Neuronal stem cell (in vitro differentiated cells): Measurements from ENCODE around the gene TOR1AIP2.

Experiments used
- DNase-seq: peaks from one replicate; pipeline ENCODE4 v3.0.0-alpha.2; 2013; ENCODE audit warnings: low spot score
- H2AFZ ChIP-seq: one replicate; pipeline ENCODE4 v1.6.1; 2013; ENCODE audit warnings: mild to moderate bottlenecking, low read length, inconsistent platforms
- H2AK5ac ChIP-seq: 2 replicates; pipeline ENCODE4 v1.6.1; 2013; ENCODE audit warnings: low read depth, mild to moderate bottlenecking, inconsistent platforms, low read length, moderate library complexity, mixed read lengths
- H2BK120ac ChIP-seq: 2 replicates; pipeline ENCODE4 v1.6.1; 2013; ENCODE audit warnings: low read depth, mild to moderate bottlenecking, inconsistent platforms, low read length, moderate library complexity, mixed read lengths
- H2BK12ac ChIP-seq: one replicate; pipeline ENCODE4 v1.6.1; 2013; ENCODE audit warnings: low read length, inconsistent platforms
- H2BK15ac ChIP-seq: 2 replicates; pipeline ENCODE4 v1.6.1; 2013; ENCODE audit warnings: mild to moderate bottlenecking, low read length, inconsistent platforms, mixed read lengths
- H2BK5ac ChIP-seq: one replicate; pipeline ENCODE4 v1.6.1; 2013; ENCODE audit warnings: inconsistent platforms, mild to moderate bottlenecking, low read length, moderate library complexity
- H3K14ac ChIP-seq: one replicate; pipeline ENCODE4 v1.6.1; 2013; ENCODE audit warnings: low read length, inconsistent platforms
- H3K18ac ChIP-seq: 2 replicates; pipeline ENCODE4 v1.6.1; 2013; ENCODE audit warnings: low read length, inconsistent platforms
- H3K23ac ChIP-seq: 2 replicates; pipeline ENCODE4 v1.6.1; 2013; ENCODE audit warnings: low read depth, mild to moderate bottlenecking, mixed read lengths, low read length, inconsistent platforms; ENCODE audit not compliant: poor library complexity
- H3K27ac ChIP-seq: replicated peaks from 3 replicates; pipeline ENCODE4 v1.5.1; 2013; ENCODE audit warnings: low read length, inconsistent platforms
- H3K27me3 ChIP-seq, 3 experiments: 2 replicates each; pipeline ENCODE4 v1.6.1; 2013; ENCODE audit warnings: low read length in 3 of 3, mild to moderate bottlenecking in 2 of 3, inconsistent platforms in 1 of 3, low read depth in 1 of 3, mixed read lengths in 1 of 3, moderate library complexity in 1 of 3; ENCODE audit not compliant: control insufficient read depth in 3 of 3, insufficient read depth in 3 of 3
- H3K36me3 ChIP-seq, 2 donors: replicated peaks in 1 of 2; 2 replicates each; pipeline ENCODE4 v1.6.1; 2013; ENCODE audit warnings: low read length in 2 of 2; ENCODE audit not compliant: control insufficient read depth in 2 of 2, insufficient read depth in 2 of 2
- H3K4ac ChIP-seq: 2 replicates; pipeline ENCODE4 v1.6.1; 2013; ENCODE audit warnings: inconsistent platforms, mild to moderate bottlenecking, low read length, moderate library complexity
- H3K4me1 ChIP-seq, 2 donors: 1 replicate in 1 of 2; 2 replicates in 1 of 2; pipeline ENCODE4 v1.6.1; 2013; ENCODE audit warnings: low read length in 2 of 2, low read depth in 1 of 2; ENCODE audit not compliant: control insufficient read depth in 2 of 2, insufficient read depth in 1 of 2
- H3K4me2 ChIP-seq: one replicate; pipeline ENCODE4 v1.6.1; 2013; ENCODE audit warnings: mild to moderate bottlenecking, low read length, inconsistent platforms; ENCODE audit not compliant: insufficient read depth, poor library complexity, severe bottlenecking
- H3K4me3 ChIP-seq, 2 donors: 2 replicates each; pipeline ENCODE4 v1.5.1; 2013; ENCODE audit warnings: low read length in 2 of 2, mild to moderate bottlenecking in 2 of 2, inconsistent platforms in 1 of 2, moderate library complexity in 1 of 2
- H3K79me1 ChIP-seq: one replicate; pipeline ENCODE4 v1.6.1; 2013; ENCODE audit warnings: low read depth, mild to moderate bottlenecking, inconsistent platforms, low read length, moderate library complexity
- H3K9ac ChIP-seq: one replicate; pipeline ENCODE4 v1.6.1; 2013; ENCODE audit warnings: mild to moderate bottlenecking, low read depth, low read length, inconsistent platforms; ENCODE audit not compliant: poor library complexity
- H3K9me3 ChIP-seq, 2 donors: replicated peaks in 1 of 2; 2 replicates each; pipeline versions ENCODE3 to v1.6.1; 2013; ENCODE audit warnings: low read length in 2 of 2, mild to moderate bottlenecking in 2 of 2, inconsistent platforms in 1 of 2, low read depth in 1 of 2, mixed read lengths in 1 of 2, moderate library complexity in 1 of 2; ENCODE audit not compliant: control insufficient read depth in 2 of 2, insufficient read depth in 1 of 2
- H4K8ac ChIP-seq: one replicate; pipeline ENCODE4 v1.6.1; 2013; ENCODE audit warnings: low read depth, mild to moderate bottlenecking, inconsistent platforms, low read length, moderate library complexity
- H4K91ac ChIP-seq: one replicate; pipeline ENCODE4 v1.6.1; 2013; ENCODE audit warnings: low read length, low read depth, mild to moderate bottlenecking, inconsistent platforms; ENCODE audit not compliant: poor library complexity
- WGBS, 2 donors: extraction: QIAGEN DNeasy Blood & Tissue Kit; methylation state at CpG; one replicate each; pipeline ENCODE4 v1.1.7; 2013; ENCODE audit warnings: missing lambda C conversion rate in 2 of 2, mixed read lengths in 1 of 2; ENCODE audit not compliant: insufficient read length in 2 of 2, insufficient replicate concordance in 1 of 2; ENCODE audit errors: extremely low coverage in 2 of 2; 5-methylcytosine and 5-hydroxymethylcytosine counted together

TOR1AIP2 gene

DNA sequence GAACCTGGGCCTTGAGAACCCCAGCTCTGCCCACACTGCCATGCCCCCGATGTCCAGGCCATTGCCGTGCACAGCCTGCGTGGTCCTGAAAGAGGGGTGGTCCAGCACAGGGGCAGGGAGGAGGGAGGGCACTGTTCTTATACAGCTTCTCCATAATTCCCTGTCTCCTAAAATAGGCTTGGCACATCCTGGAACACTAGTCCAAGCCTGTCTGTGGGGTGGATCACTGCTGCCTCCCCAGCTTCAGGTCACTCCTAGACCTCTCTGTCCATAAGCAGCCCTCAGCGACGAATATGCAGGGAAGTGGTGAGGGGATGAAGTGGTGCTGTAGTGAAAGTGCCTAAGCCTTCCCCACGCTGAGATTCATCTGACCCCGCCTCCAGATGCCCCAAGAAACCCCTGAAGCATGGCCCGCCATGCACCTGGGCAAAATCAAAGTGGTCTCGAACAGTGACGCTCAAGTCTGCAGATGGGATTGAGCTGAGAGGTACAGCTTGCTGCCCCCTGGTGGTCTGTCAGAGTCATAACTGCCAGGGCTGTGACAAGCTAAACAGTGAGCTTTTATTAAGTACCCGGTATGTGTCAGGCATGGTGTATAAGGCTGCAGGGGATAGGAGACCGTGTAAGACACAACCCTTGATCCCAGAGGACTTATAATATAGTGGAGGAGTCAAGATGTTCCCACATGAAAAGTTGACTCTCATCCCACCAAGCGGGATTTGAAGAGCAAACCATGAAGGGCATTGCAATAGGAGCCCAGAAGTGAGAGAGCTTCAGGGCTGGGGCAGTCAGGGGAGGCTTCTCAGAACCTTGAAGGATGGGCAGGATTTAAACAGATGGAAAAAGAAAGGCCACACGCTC is 67.9 kb downstream of the TOR1AIP2 start:
- H3K27ac ChIP-seq: no peak overlapping the region
- DNase-seq: peak; percentile 74
- WGBS, 2 donors: no CpG with 5 or more reads among the region's 14 CpGs
- no peak overlapping the region for H3K23ac ChIP-seq
- H3K18ac ChIP-seq: peak overlapping the region; percentile 60
- H3K9me3 ChIP-seq: no peaks in the 10 kb centered on the region
- no peak overlapping the region for H2BK12ac ChIP-seq
- H3K27me3 ChIP-seq: peaks cover 0 to 67% (median 0%) of the 10 kb centered on the region in 3 experiments
- no peak overlapping the region for H2AK5ac ChIP-seq
- no peak overlapping the region for H3K4me3 ChIP-seq
- H4K91ac ChIP-seq: no peak overlapping the region
- no peak overlapping the region for H3K9ac ChIP-seq
- peaks cover 3% of the 10 kb centered on the region in 2 donors for H3K4me1 ChIP-seq
- H3K4ac ChIP-seq: no peak overlapping the region
- H2BK15ac ChIP-seq: no peak overlapping the region
- no peaks in the 10 kb centered on the region for H3K79me1 ChIP-seq
- peak overlapping the region; percentile 35 for H2AFZ ChIP-seq
- peak overlapping the region; percentile 32 for H3K4me2 ChIP-seq
- no peak overlapping the region for H2BK120ac ChIP-seq
- no peak overlapping the region for H2BK5ac ChIP-seq
- no peak overlapping the region for H3K14ac ChIP-seq
- no peaks in the 10 kb centered on the region for H3K36me3 ChIP-seq
- H4K8ac ChIP-seq: no peak overlapping the region

DNA sequence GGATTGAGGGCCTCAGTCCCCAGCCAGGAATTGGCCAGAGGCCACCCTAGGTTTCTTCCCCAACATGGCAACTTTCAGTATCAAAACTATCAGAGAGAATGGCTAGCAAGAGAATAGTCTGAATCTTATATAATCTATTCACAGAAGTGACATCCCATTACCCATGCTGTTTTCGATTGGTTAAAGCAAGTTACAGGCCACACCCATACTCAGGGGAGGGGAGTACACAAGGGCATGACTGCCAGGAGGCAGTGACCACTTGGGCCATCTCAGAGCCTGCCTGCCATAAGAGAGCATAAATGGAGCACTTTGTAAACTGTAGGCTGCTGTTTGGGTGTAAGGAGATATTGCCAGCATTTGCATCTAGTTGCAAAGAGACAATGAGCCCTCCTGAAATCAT is 69.1 kb downstream of the TOR1AIP2 start:
- Histone ChIP-seq H2BK5ac (no peak overlapping the region), H2AFZ (no peak overlapping the region), H3K14ac (no peak overlapping the region), H3K79me1 (no peaks in the 10 kb centered on the region), H3K27me3 (peaks cover 0 to 60% (median 0%) of the 10 kb centered on the region in 3 experiments), H3K27ac (no peak overlapping the region), H4K91ac (no peak overlapping the region), H4K8ac (no peak overlapping the region), H2AK5ac (no peak overlapping the region), H2BK15ac (no peak overlapping the region), H3K4me1 (no peaks in the 10 kb centered on the region), H3K36me3 (no peaks in the 10 kb centered on the region), H3K4me2 (no peak overlapping the region), H3K9me3 (no peaks in the 10 kb centered on the region), H3K4me3 (no peak overlapping the region), H2BK12ac (no peak overlapping the region), H3K23ac (no peak overlapping the region), H2BK120ac (no peak overlapping the region), H3K9ac (no peak overlapping the region), H3K18ac (no peak overlapping the region), H3K4ac (no peak overlapping the region)
- DNase-seq: no peak
- WGBS, 2 donors: no CpG with 5 or more reads among the region's 1 CpG

DNA sequence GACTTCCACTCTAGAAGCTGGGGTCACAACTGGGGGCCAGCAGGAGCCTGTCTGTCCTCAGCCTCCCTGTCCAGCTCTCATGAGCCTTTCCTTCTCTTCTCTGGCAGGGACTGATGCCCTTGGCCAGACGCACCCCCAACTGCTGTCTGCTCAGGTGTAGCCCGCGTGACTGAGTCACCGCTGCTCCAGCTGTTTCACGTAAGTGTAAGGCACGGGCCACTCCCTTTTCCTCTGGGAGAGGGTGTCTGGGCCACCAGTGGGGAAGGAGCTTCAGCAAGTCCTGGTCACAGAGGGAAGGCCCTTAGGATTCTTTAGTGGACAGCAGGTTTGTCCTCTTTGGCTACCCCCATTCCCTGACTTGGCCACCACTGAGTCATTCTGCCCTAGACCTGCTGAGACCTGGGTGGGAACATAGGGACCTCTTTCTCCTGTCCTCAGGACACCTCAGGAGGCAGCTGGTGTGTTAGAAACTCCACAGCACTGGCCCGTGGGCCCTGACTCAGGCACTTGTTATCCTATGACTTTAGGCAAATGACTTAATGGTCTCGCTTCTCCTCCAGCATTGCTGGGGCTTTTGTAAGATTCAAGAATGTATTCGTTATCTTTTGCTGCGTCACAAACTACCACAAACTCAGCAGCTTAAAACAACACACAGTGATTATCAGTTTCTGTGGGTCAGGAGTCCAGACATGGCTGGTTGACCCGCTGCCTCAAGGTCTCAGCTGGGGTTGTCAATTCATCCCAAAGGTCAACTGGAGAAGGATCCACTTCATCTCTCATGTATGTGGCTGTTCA is 69.7 kb downstream of the TOR1AIP2 start:
- H2AFZ ChIP-seq: no peak overlapping the region
- no peak for DNase-seq
- H3K18ac ChIP-seq: no peak overlapping the region
- H3K79me1 ChIP-seq: no peaks in the 10 kb centered on the region
- no peaks in the 10 kb centered on the region for H3K4me1 ChIP-seq
- peaks cover 0 to 54% (median 0%) of the 10 kb centered on the region in 3 experiments for H3K27me3 ChIP-seq
- H3K4me2 ChIP-seq: no peak overlapping the region
- H3K14ac ChIP-seq: no peak overlapping the region
- no peak overlapping the region for H2BK5ac ChIP-seq
- H2BK120ac ChIP-seq: no peak overlapping the region
- H3K23ac ChIP-seq: no peak overlapping the region
- no CpG with 5 or more reads among the region's 11 CpGs for WGBS, 2 donors
- no peak overlapping the region for H3K9ac ChIP-seq
- H3K9me3 ChIP-seq: no peaks in the 10 kb centered on the region
- no peak overlapping the region for H2BK15ac ChIP-seq
- no peak overlapping the region for H3K4ac ChIP-seq
- no peak overlapping the region for H4K8ac ChIP-seq
- H3K4me3 ChIP-seq: no peak overlapping the region
- H2AK5ac ChIP-seq: no peak overlapping the region
- H3K27ac ChIP-seq: no peak overlapping the region
- H3K36me3 ChIP-seq: no peaks in the 10 kb centered on the region
- no peak overlapping the region for H4K91ac ChIP-seq
- no peak overlapping the region for H2BK12ac ChIP-seq

DNA sequence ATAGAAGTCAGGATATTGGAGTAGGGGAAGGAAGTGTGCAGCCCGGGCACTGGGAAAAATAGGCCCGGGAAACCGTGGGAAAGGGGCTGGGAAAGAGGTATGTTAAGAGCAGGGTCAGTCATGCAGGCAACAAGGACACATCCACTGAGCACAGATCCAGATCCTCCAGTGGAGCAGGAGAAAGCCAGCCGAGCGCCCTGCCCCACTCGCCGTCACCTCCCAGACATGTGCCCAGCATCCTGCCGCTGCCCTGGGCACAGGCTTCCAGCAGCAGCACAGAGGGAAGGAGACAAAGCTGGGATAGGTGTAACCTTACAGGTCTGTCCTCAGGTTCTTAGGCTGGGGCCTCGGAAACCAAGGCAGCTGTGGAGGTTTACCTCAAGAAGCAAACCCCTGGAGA is 70.3 kb downstream of the TOR1AIP2 start:
- peak overlapping the region; percentile 17 for H3K23ac ChIP-seq
- peaks cover 0 to 52% (median 0%) of the 10 kb centered on the region in 3 experiments for H3K27me3 ChIP-seq
- no peak for DNase-seq
- H2BK12ac ChIP-seq: no peak overlapping the region
- H2BK5ac ChIP-seq: no peak overlapping the region
- no peak overlapping the region for H3K14ac ChIP-seq
- no peak overlapping the region for H4K91ac ChIP-seq
- H3K18ac ChIP-seq: no peak overlapping the region
- H2BK120ac ChIP-seq: no peak overlapping the region
- no peak overlapping the region for H3K4me3 ChIP-seq
- no peak overlapping the region for H2BK15ac ChIP-seq
- H3K79me1 ChIP-seq: no peaks in the 10 kb centered on the region
- H3K9me3 ChIP-seq: no peaks in the 10 kb centered on the region
- H3K36me3 ChIP-seq: no peaks in the 10 kb centered on the region
- H3K4me1 ChIP-seq: no peaks in the 10 kb centered on the region
- H3K27ac ChIP-seq: no peak overlapping the region
- no peak overlapping the region for H3K4ac ChIP-seq
- H2AFZ ChIP-seq: no peak overlapping the region
- no peak overlapping the region for H4K8ac ChIP-seq
- no peak overlapping the region for H3K4me2 ChIP-seq
- WGBS, 2 donors: no CpG with 5 or more reads among the region's 9 CpGs
- peak overlapping the region; percentile 73 for H2AK5ac ChIP-seq
- H3K9ac ChIP-seq: no peak overlapping the region
